Stimulated activated CD8-positive, alpha-beta memory T cell treated with anti-CD3 and anti-CD28 coated beads, Interleukin-4, amount 100 ng/mL, for 48 hours (primary cell): ENCODE results near the gene FAM72C.
"Not testable (repeated sequence)": the region's sequence is repeated elsewhere in the genome, so short reads cannot be mapped to it uniquely, and the experiment has no call there.

ENCODE experiments used
- DNase-seq: peaks from one replicate; pipeline ENCODE4 v3.0.0-alpha.2; 2020

The FAM72C gene

GRCh38 chr1:143984721-143985473, 13.1 kb upstream of the FAM72C start:
- DNase-seq = not testable (repeated sequence)

GRCh38 chr1:143974416-143974815, 2.6 kb upstream of the FAM72C start:
- not testable (repeated sequence) for DNase-seq

GRCh38 chr1:143973876-143974414, 2.2 kb upstream of the FAM72C start:
- not testable (repeated sequence) for DNase-seq

GRCh38 chr1:143972753-143973326, 1.1 kb upstream of the FAM72C start:
- DNase-seq = not testable (repeated sequence)

- not testable (repeated sequence) for DNase-seq
These were observed 5.9 kb downstream of the FAM72C start for GRCh38 chr1:143965860-143966259.

GRCh38 chr1:143964294-143964693, 7.5 kb downstream of the FAM72C start:
- not testable (repeated sequence) for DNase-seq

- not testable (repeated sequence) for DNase-seq
These were observed 15.9 kb downstream of the FAM72C start for GRCh38 chr1:143955930-143956329.

- not testable (repeated sequence) for DNase-seq
These were observed 18.9 kb downstream of the FAM72C start for GRCh38 chr1:143952913-143953312.

- DNase-seq = not testable (repeated sequence)
These were observed 20.0 kb downstream of the FAM72C start for GRCh38 chr1:143951485-143952391.

- not testable (repeated sequence) for DNase-seq
These were observed 24.0 kb downstream of the FAM72C start for GRCh38 chr1:143947749-143948148.

GRCh38 chr1:143945253-143945652, 26.5 kb downstream of the FAM72C start:
- not testable (repeated sequence) for DNase-seq

- not testable (repeated sequence) for DNase-seq
These were observed 27.1 kb downstream of the FAM72C start for GRCh38 chr1:143944576-143945240.

- DNase-seq = not testable (repeated sequence)
These were observed 28.3 kb downstream of the FAM72C start for GRCh38 chr1:143943319-143943978.

GRCh38 chr1:143942238-143942860, 29.4 kb downstream of the FAM72C start:
- DNase-seq = not testable (repeated sequence)

GRCh38 chr1:143939666-143940065, 32.1 kb downstream of the FAM72C start:
- DNase-seq = not testable (repeated sequence)

- DNase-seq = not testable (repeated sequence)
These were observed 32.9 kb downstream of the FAM72C start for GRCh38 chr1:143938922-143939321.

- DNase-seq = peak; percentile 55
These were observed 35.2 kb downstream of the FAM72C start for GRCh38 chr1:143936457-143937115.

GRCh38 chr1:143919127-143919526, 52.7 kb downstream of the FAM72C start:
- DNase-seq = not testable (repeated sequence)

- DNase-seq = not testable (repeated sequence)
These were observed 53.2 kb downstream of the FAM72C start for GRCh38 chr1:143918552-143918951.

- DNase-seq = not testable (repeated sequence)
These were observed 58.1 kb downstream of the FAM72C start for GRCh38 chr1:143913705-143914104.
